ENCODE measurements around the gene MARCHF3. TPM values are rescaled to one million over a fixed set of nuclear protein-coding genes. Genes with fewer than 3 reads are reported as not detected.

Gene MARCHF3
- total RNA-seq, 4 donors from 2014 or later, result 1.7 to 13.9 (median 2.5) TPM

GRCh38 chr5:127074466-127074865 is 44.1 kb upstream of the MARCHF3 start:
- no peaks in the 10 kb centered on the region for H3K36me3 ChIP-seq
- no peaks in the 10 kb centered on the region for H3K9me3 ChIP-seq
- H3K4me1 ChIP-seq, result peaks cover 0 to 7% (median 3%) of the 10 kb centered on the region in 4 donors
- DNase-seq (ENCODE audit: extremely low spot score), result no peak
- intact Hi-C loops (cut with DNase I), result no loop called here
- no peak overlapping the region for H3K4me3 ChIP-seq
- H3K27ac ChIP-seq (replicated peaks in 1 of 4), result no peak overlapping the region
- 86% methylated on average over 3 of the region's 3 CpGs for WGBS
- TF ChIP-seq EP300 (IDR thresholded peaks at IDR 0.05), result no peak
- TF ChIP-seq POLR2A (IDR thresholded peaks at IDR 0.05; ENCODE audit: low read depth), result no peak
- no peak for TF ChIP-seq POLR2AphosphoS5 (IDR thresholded peaks at IDR 0.05)
- TF ChIP-seq CTCF (IDR thresholded peaks at IDR 0.05), result no peak
- H3K27me3 ChIP-seq, result peaks cover 0 to 9% (median 0%) of the 10 kb centered on the region in 4 donors

GRCh38 chr5:127072861-127073846 is 42.8 kb upstream of the MARCHF3 start, which contains the start of gene C5orf63:
C5orf63 (minus strand) TSS chr5:127073502; CDS start chr5:127058995, 14,507 bp downstream.
- Histone ChIP-seq H3K36me3 (no peaks in the 10 kb centered on the region), H3K4me1 (peaks cover 0 to 8% (median 6%) of the 10 kb centered on the region in 4 donors), H3K27ac (replicated peaks in 1 of 4) (peak within 1 kb of the TSS; percentile 10 to 60 (median 48)), H3K9me3 (no peaks in the 10 kb centered on the region), H3K4me3 (peak within 1 kb of the TSS; percentile 57 to 70 (median 60)), H3K27me3 (no peaks in the 10 kb centered on the region)
- 51% methylated on average over 46 of the region's 56 CpGs for WGBS
- peak; percentile 89 for DNase-seq (ENCODE audit: extremely low spot score)
- TF ChIP-seq EP300 (IDR thresholded peaks at IDR 0.05) (no peak), POLR2A (IDR thresholded peaks at IDR 0.05; ENCODE audit: low read depth) (no peak), POLR2AphosphoS5 (IDR thresholded peaks at IDR 0.05) (no peak), CTCF (IDR thresholded peaks at IDR 0.05) (peak in 1 of 3 experiments; percentile 49)
- intact Hi-C loops (cut with DNase I), result no loop called here

GRCh38 chr5:127070243-127070642 is 39.9 kb upstream of the MARCHF3 start:
- no peaks in the 10 kb centered on the region for H3K9me3 ChIP-seq
- peak overlapping the region in 1 of 4 donors; percentile 22 for H3K27ac ChIP-seq (replicated peaks in 1 of 4)
- intact Hi-C loops (cut with DNase I), result no loop called here
- H3K27me3 ChIP-seq, result no peaks in the 10 kb centered on the region
- H3K4me3 ChIP-seq, result no peak overlapping the region
- WGBS, result 83% methylated on average over 2 of the region's 2 CpGs
- peak; percentile 0 for DNase-seq (ENCODE audit: extremely low spot score)
- peaks cover 0 to 8% (median 6%) of the 10 kb centered on the region in 4 donors for H3K4me1 ChIP-seq
- H3K36me3 ChIP-seq, result no peaks in the 10 kb centered on the region
- no peak for TF ChIP-seq EP300 (IDR thresholded peaks at IDR 0.05)
- no peak for TF ChIP-seq POLR2A (IDR thresholded peaks at IDR 0.05; ENCODE audit: low read depth)
- no peak for TF ChIP-seq CTCF (IDR thresholded peaks at IDR 0.05)
- no peak for TF ChIP-seq POLR2AphosphoS5 (IDR thresholded peaks at IDR 0.05)

- Histone ChIP-seq H3K9me3 (no peaks in the 10 kb centered on the region), H3K4me1 (peaks cover 0 to 8% (median 6%) of the 10 kb centered on the region in 4 donors), H3K27me3 (no peaks in the 10 kb centered on the region), H3K4me3 (no peak overlapping the region), H3K27ac (replicated peaks in 1 of 4) (no peak overlapping the region), H3K36me3 (no peaks in the 10 kb centered on the region)
- 55% methylated on average over 2 of the region's 2 CpGs for WGBS
- peak; percentile 19 for DNase-seq (ENCODE audit: extremely low spot score)
- intact Hi-C loops (cut with DNase I), result no loop called here
- TF ChIP-seq CTCF (IDR thresholded peaks at IDR 0.05) (no peak), POLR2A (IDR thresholded peaks at IDR 0.05; ENCODE audit: low read depth) (no peak), POLR2AphosphoS5 (IDR thresholded peaks at IDR 0.05) (no peak), EP300 (IDR thresholded peaks at IDR 0.05) (no peak)
Observed at GRCh38 chr5:127068493-127069214, 38.3 kb upstream of the MARCHF3 start.

All from esophagus muscularis mucosa (tissue), 4 donors.